HepG2 (cell line): ENCODE data around the gene CUL4B. TPM values are rescaled to one million over a fixed set of nuclear protein-coding genes. Genes with fewer than 3 reads are reported as not detected.

Source experiments
- CAMTA2 ChIP-seq: sonication (generic); formaldehyde crosslinking; IDR thresholded peaks from 2 replicates; pipeline ENCODE4 v1.4.0; 2020; ENCODE audit warnings: mild to moderate bottlenecking, missing genetic modification reagents, borderline replicate concordance
- ELF4 ChIP-seq: sonication (generic); formaldehyde crosslinking; IDR thresholded peaks from 2 replicates; pipeline ENCODE4 v1.5.0; 2020; ENCODE audit warnings: missing genetic modification reagents, mild to moderate bottlenecking, moderate library complexity, borderline replicate concordance
- GABPA ChIP-seq, 2 experiments: IDR thresholded peaks; 2 replicates each; pipeline ENCODE4 v1.6.1; 2011 to 2016; ENCODE audit warnings: low read depth in 2 of 2, low read length in 1 of 2, missing biosample characterization in 1 of 2, missing genetic modification characterization in 1 of 2
- KMT2A ChIP-seq: sonication (generic); formaldehyde crosslinking; IDR thresholded peaks from 2 replicates; pipeline ENCODE4 v1.4.0; 2020; ENCODE audit warnings: missing genetic modification reagents
- NCOA2 ChIP-seq: sonication (generic); formaldehyde crosslinking; IDR thresholded peaks from 2 replicates; pipeline ENCODE4 v1.8.0; 2022; ENCODE audit warnings: inconsistent platforms
- NFE2L1 ChIP-seq: sonication (generic); formaldehyde crosslinking; IDR thresholded peaks from 2 replicates; pipeline ENCODE4 v1.4.0; 2020; ENCODE audit warnings: missing genetic modification reagents, mild to moderate bottlenecking, borderline replicate concordance
- NKX3-1 ChIP-seq: sonication (generic); formaldehyde crosslinking; IDR thresholded peaks from 2 replicates; pipeline ENCODE4 v1.5.0; 2020; ENCODE audit warnings: missing genetic modification reagents
- NR2C2 ChIP-seq: sonication (generic); formaldehyde crosslinking; IDR thresholded peaks from 2 replicates; pipeline ENCODE4 v1.4.0; 2020; ENCODE audit warnings: missing genetic modification reagents, mild to moderate bottlenecking, moderate library complexity, borderline replicate concordance
- POLR2A ChIP-seq, 2 experiments: IDR thresholded peaks; 2 replicates each; pipeline ENCODE4 v1.6.1; 2011; ENCODE audit warnings: low read depth in 2 of 2, low read length in 2 of 2, mild to moderate bottlenecking in 1 of 2, moderate library complexity in 1 of 2; ENCODE audit not compliant: insufficient read depth in 1 of 2
- RCOR2 ChIP-seq: IDR thresholded peaks from 2 replicates; pipeline ENCODE4 v1.6.1; 2016; ENCODE audit warnings: missing biosample characterization, missing genetic modification reagents
- RELA ChIP-seq: sonication (generic); formaldehyde crosslinking; IDR thresholded peaks from 2 replicates; pipeline ENCODE4 v1.4.0; 2020; ENCODE audit warnings: missing genetic modification reagents
- SUZ12 ChIP-seq: fragments of 150-350 bp; IDR thresholded peaks from 2 replicates; pipeline ENCODE4 v1.6.1; 2014; ENCODE audit warnings: low read depth, low read length
- TARDBP ChIP-seq: sonication (generic); formaldehyde crosslinking; IDR thresholded peaks from 2 replicates; pipeline ENCODE4 v1.8.0; 2022; ENCODE audit warnings: mild to moderate bottlenecking, missing genetic modification reagents
- ZNF230 ChIP-seq: sonication (generic); formaldehyde crosslinking; IDR thresholded peaks from 2 replicates; pipeline ENCODE4 v1.4.0; 2020; ENCODE audit warnings: mild to moderate bottlenecking, missing genetic modification reagents
- ZNF317 ChIP-seq: sonication (generic); formaldehyde crosslinking; IDR thresholded peaks from 2 replicates; pipeline ENCODE4 v1.5.0; 2020; ENCODE audit warnings: mild to moderate bottlenecking, missing genetic modification reagents
- ZNF598 ChIP-seq: sonication (generic); formaldehyde crosslinking; IDR thresholded peaks from 2 replicates; pipeline ENCODE4 v1.5.1; 2020; ENCODE audit warnings: mild to moderate bottlenecking, missing genetic modification reagents, borderline replicate concordance
- ZNF780A ChIP-seq: sonication (generic); formaldehyde crosslinking; IDR thresholded peaks from 2 replicates; pipeline ENCODE4 v1.8.0; 2022; ENCODE audit warnings: mild to moderate bottlenecking, missing genetic modification reagents, moderate library complexity
- polyA plus RNA-seq, 8 experiments: library from polyadenylated mRNA; depleted of rRNA in 3 of 8; stranded (reverse) in 7 of 8; unstranded in 1 of 8; fragments of >200 nt; fragmentation: Illumina TruSeq in 4 of 8; extraction: Trizol in 4 of 8; gene quantifications; 2 replicates each; pipeline versions ENCODE4 v1.2.1 to v1.2.3, GENCODE V29; 2011 to 2016; ENCODE audit warnings: low read depth in 4 of 8, missing spikeins in 1 of 8, mixed read lengths in 1 of 8; ENCODE audit not compliant: insufficient read depth in 1 of 8
- total RNA-seq, 5 experiments: library from RNA; depleted of rRNA; stranded (reverse); fragments of >200 nt; fragmentation: Illumina TruSeq; extraction: Trizol; gene quantifications; 2 replicates each; pipeline ENCODE4 v1.2.3, GENCODE V29; 2016; ENCODE audit warnings: low read depth in 1 of 5
- TF ChIP-seq, protein P1 (sequence below): sonication (generic); formaldehyde crosslinking; IDR thresholded peaks from 2 replicates; pipeline ENCODE4 v1.4.0; 2020; ENCODE audit warnings: mild to moderate bottlenecking, missing genetic modification reagents, borderline replicate concordance
- TF ChIP-seq, protein P2 (sequence below): sonication (generic); formaldehyde crosslinking; IDR thresholded peaks from 2 replicates; pipeline ENCODE4 v1.8.1; 2023; ENCODE audit warnings: missing genetic modification reagents, mild to moderate bottlenecking, borderline replicate concordance
- TF ChIP-seq, protein P3 (sequence below): sonication (generic); formaldehyde crosslinking; conservative IDR thresholded peaks from 2 replicates; pipeline ENCODE4 v1.4.0; 2020; ENCODE audit warnings: missing genetic modification reagents
- TF ChIP-seq, protein P4 (sequence below): sonication (generic); formaldehyde crosslinking; IDR thresholded peaks from 2 replicates; pipeline ENCODE4 v1.5.0; 2020; ENCODE audit warnings: mild to moderate bottlenecking, missing genetic modification reagents

Gene CUL4B
- total and polyA plus RNA-seq, 2 of the 13 experiments (the other 11 are each of a cell fraction or from before 2014, with no cell fraction given): 21.6 to 28.5 TPM

DNA sequence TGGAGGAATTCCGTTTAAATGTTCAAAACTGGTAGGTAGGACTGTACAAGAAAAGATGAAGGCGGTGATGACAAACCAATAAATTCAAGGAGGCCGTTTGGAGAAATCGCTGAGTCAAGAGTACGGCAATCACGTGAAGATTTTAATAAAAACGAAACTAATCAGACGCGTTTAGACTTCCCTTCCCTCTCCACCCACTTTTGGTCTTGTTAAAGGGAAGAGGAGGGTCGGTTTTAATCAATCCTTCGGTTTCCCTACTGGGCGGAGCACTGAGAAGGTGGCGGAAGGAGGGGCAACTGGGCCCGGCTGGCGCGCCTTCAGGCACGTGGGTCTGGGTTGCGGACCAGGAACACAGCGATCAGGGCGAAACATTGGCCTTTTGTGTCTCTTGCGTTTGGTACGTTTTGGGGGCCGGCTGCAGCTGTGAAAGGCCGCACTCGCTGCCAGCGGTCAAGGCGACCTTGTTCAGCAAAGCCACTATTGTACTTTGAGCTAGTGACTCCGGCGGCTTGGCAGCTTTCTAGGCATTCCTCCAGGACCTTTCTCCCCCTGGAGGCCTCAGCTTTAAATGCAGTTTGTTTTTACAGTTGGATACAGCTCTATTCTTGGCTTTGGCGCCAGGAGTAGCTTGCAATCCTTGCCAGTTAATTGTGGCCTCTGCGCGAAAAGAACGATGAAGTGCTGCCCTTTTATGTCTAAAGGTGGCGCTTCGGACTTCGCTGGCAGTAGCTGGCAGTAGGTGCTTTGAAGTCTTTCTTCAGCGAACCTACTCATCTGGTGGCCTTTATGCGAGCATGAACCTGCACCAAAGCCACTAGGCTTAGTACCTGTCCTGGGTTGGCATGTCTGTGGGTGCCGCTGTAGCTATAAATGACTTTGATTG, 74.9 kb downstream of the CUL4B start (continued):
- TF ChIP-seq, protein P1, sequence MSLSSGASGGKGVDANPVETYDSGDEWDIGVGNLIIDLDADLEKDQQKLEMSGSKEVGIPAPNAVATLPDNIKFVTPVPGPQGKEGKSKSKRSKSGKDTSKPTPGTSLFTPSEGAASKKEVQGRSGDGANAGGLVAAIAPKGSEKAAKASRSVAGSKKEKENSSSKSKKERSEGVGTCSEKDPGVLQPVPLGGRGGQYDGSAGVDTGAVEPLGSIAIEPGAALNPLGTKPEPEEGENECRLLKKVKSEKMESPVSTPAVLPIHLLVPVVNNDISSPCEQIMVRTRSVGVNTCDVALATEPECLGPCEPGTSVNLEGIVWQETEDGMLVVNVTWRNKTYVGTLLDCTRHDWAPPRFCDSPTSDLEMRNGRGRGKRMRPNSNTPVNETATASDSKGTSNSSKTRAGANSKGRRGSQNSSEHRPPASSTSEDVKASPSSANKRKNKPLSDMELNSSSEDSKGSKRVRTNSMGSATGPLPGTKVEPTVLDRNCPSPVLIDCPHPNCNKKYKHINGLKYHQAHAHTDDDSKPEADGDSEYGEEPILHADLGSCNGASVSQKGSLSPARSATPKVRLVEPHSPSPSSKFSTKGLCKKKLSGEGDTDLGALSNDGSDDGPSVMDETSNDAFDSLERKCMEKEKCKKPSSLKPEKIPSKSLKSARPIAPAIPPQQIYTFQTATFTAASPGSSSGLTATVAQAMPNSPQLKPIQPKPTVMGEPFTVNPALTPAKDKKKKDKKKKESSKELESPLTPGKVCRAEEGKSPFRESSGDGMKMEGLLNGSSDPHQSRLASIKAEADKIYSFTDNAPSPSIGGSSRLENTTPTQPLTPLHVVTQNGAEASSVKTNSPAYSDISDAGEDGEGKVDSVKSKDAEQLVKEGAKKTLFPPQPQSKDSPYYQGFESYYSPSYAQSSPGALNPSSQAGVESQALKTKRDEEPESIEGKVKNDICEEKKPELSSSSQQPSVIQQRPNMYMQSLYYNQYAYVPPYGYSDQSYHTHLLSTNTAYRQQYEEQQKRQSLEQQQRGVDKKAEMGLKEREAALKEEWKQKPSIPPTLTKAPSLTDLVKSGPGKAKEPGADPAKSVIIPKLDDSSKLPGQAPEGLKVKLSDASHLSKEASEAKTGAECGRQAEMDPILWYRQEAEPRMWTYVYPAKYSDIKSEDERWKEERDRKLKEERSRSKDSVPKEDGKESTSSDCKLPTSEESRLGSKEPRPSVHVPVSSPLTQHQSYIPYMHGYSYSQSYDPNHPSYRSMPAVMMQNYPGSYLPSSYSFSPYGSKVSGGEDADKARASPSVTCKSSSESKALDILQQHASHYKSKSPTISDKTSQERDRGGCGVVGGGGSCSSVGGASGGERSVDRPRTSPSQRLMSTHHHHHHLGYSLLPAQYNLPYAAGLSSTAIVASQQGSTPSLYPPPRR (CRISPR knock-in tag): no peak; the same call in 1 of the 2 replicates
- TF ChIP-seq RELA (no peak), KMT2A (no peak), ELF4 (CRISPR knock-in tag) (no peak), SUZ12 (no peak), CAMTA2 (CRISPR knock-in tag) (no peak), ZNF598 (CRISPR knock-in tag) (no peak), ZNF317 (CRISPR knock-in tag) (peak; percentile 50; the same call in 1 of the 2 replicates), POLR2A (IDR thresholded peaks at IDR 0.05; ENCODE audit: insufficient read depth in 1 of 2, low read depth in 2 of 2, low read length in 2 of 2) (peak; percentile 35 to 43; a peak in 2 of 4 replicates), NCOA2 (CRISPR knock-in tag) (peak; percentile 55; the same call in 1 of the 2 replicates), ZNF230 (no peak), ZNF780A (CRISPR knock-in tag) (no peak), TARDBP (CRISPR knock-in tag) (peak; percentile 56; the same call in 1 of the 2 replicates), GABPA (IDR thresholded peaks at IDR 0.05; ENCODE audit: low read depth, low read length) (no peak), GABPA (CRISPR knock-in tag; IDR thresholded peaks at IDR 0.05; ENCODE audit: low read depth) (no peak), RCOR2 (no peak), NKX3-1 (CRISPR knock-in tag) (no peak), NR2C2 (CRISPR knock-in tag) (no peak), NFE2L1 (CRISPR knock-in tag) (no peak)
- TF ChIP-seq, protein P2, sequence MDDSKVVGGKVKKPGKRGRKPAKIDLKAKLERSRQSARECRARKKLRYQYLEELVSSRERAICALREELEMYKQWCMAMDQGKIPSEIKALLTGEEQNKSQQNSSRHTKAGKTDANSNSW (CRISPR knock-in tag): no peak
- TF ChIP-seq, protein P3, sequence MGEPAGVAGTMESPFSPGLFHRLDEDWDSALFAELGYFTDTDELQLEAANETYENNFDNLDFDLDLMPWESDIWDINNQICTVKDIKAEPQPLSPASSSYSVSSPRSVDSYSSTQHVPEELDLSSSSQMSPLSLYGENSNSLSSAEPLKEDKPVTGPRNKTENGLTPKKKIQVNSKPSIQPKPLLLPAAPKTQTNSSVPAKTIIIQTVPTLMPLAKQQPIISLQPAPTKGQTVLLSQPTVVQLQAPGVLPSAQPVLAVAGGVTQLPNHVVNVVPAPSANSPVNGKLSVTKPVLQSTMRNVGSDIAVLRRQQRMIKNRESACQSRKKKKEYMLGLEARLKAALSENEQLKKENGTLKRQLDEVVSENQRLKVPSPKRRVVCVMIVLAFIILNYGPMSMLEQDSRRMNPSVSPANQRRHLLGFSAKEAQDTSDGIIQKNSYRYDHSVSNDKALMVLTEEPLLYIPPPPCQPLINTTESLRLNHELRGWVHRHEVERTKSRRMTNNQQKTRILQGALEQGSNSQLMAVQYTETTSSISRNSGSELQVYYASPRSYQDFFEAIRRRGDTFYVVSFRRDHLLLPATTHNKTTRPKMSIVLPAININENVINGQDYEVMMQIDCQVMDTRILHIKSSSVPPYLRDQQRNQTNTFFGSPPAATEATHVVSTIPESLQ (CRISPR knock-in tag): no peak
- TF ChIP-seq, protein P4, sequence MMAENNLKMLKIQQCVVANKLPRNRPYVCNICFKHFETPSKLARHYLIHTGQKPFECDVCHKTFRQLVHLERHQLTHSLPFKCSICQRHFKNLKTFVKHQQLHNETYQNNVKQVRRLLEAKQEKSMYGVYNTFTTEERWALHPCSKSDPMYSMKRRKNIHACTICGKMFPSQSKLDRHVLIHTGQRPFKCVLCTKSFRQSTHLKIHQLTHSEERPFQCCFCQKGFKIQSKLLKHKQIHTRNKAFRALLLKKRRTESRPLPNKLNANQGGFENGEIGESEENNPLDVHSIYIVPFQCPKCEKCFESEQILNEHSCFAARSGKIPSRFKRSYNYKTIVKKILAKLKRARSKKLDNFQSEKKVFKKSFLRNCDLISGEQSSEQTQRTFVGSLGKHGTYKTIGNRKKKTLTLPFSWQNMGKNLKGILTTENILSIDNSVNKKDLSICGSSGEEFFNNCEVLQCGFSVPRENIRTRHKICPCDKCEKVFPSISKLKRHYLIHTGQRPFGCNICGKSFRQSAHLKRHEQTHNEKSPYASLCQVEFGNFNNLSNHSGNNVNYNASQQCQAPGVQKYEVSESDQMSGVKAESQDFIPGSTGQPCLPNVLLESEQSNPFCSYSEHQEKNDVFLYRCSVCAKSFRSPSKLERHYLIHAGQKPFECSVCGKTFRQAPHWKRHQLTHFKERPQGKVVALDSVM (CRISPR knock-in tag): no peak
